Mesenchymal stem cell (in vitro differentiated cells and primary cell): ENCODE results near the gene CYP2A13.

Source experiments
- DNase-seq: peaks from one replicate; pipeline ENCODE4 v3.0.0-alpha.2; 2013
- H2AFZ ChIP-seq: one replicate; pipeline ENCODE4 v1.6.1; 2013; ENCODE audit warnings: low read depth, mild to moderate bottlenecking, control low read depth, inconsistent platforms, low read length, moderate library complexity
- H2AK5ac ChIP-seq: 2 replicates; pipeline ENCODE4 v1.6.1; 2013; ENCODE audit warnings: low read length, moderate library complexity, mild to moderate bottlenecking, inconsistent platforms; ENCODE audit not compliant: severe bottlenecking
- H2BK120ac ChIP-seq: one replicate; pipeline ENCODE4 v1.6.1; 2013; ENCODE audit warnings: low read depth, mild to moderate bottlenecking, inconsistent platforms, low read length, moderate library complexity
- H2BK12ac ChIP-seq, 2 experiments: one replicate each; pipeline ENCODE4 v1.6.1; 2013; ENCODE audit warnings: inconsistent platforms in 2 of 2, low read length in 2 of 2, mild to moderate bottlenecking in 2 of 2, moderate library complexity in 2 of 2, control low read depth in 1 of 2
- H2BK15ac ChIP-seq: one replicate; pipeline ENCODE4 v1.6.1; 2013; ENCODE audit warnings: mild to moderate bottlenecking, low read depth, inconsistent platforms; ENCODE audit not compliant: poor library complexity, severe bottlenecking
- H2BK5ac ChIP-seq: 2 replicates; pipeline ENCODE4 v1.6.1; 2013; ENCODE audit warnings: low read depth, mild to moderate bottlenecking, low read length, control low read depth, inconsistent platforms; ENCODE audit not compliant: poor library complexity, severe bottlenecking
- H3K14ac ChIP-seq, 2 experiments: one replicate each; pipeline ENCODE4 v1.6.1; 2013; ENCODE audit warnings: inconsistent platforms in 2 of 2, low read length in 2 of 2, control low read depth in 1 of 2, mild to moderate bottlenecking in 1 of 2, moderate library complexity in 1 of 2
- H3K18ac ChIP-seq, 2 experiments: one replicate each; pipeline ENCODE4 v1.6.1; 2013; ENCODE audit warnings: inconsistent platforms in 2 of 2, low read length in 2 of 2, control low read depth in 1 of 2, low read depth in 1 of 2, mild to moderate bottlenecking in 1 of 2
- H3K23ac ChIP-seq, 2 experiments: one replicate each; pipeline ENCODE4 v1.6.1; 2013; ENCODE audit warnings: inconsistent platforms in 2 of 2, low read length in 2 of 2, mild to moderate bottlenecking in 2 of 2, moderate library complexity in 2 of 2, control low read depth in 1 of 2
- H3K27ac ChIP-seq: 2 replicates; pipeline ENCODE4 v1.5.1; 2013; ENCODE audit warnings: mild to moderate bottlenecking, moderate library complexity, low read length, control low read depth, inconsistent platforms; ENCODE audit not compliant: poor library complexity, severe bottlenecking
- H3K27me3 ChIP-seq, 2 experiments: 2 replicates each; pipeline versions ENCODE4 v1.6.1 to v1.7.0; 2013; ENCODE audit warnings: low read length in 2 of 2, mild to moderate bottlenecking in 2 of 2, moderate library complexity in 2 of 2, control low read depth in 1 of 2, inconsistent platforms in 1 of 2; ENCODE audit not compliant: control insufficient read depth in 1 of 2, insufficient read depth in 1 of 2
- H3K36me3 ChIP-seq, 2 experiments: 2 replicates each; pipeline versions ENCODE4 v1.6.1 to v1.7.0; 2013; ENCODE audit warnings: low read length in 2 of 2, control low read depth in 1 of 2, inconsistent platforms in 1 of 2, low read depth in 1 of 2, mild to moderate bottlenecking in 1 of 2; ENCODE audit not compliant: insufficient read depth in 2 of 2, control insufficient read depth in 1 of 2
- H3K4ac ChIP-seq, 2 experiments: one replicate each; pipeline ENCODE4 v1.6.1; 2013; ENCODE audit warnings: inconsistent platforms in 2 of 2, low read length in 2 of 2, mild to moderate bottlenecking in 2 of 2, moderate library complexity in 2 of 2, control low read depth in 1 of 2, low read depth in 1 of 2
- H3K4me1 ChIP-seq: 2 replicates; pipeline ENCODE4 v1.6.1; 2013; ENCODE audit warnings: low read depth, low read length, control low read depth; ENCODE audit not compliant: control insufficient read depth, insufficient read depth
- H3K4me2 ChIP-seq: 2 replicates; pipeline ENCODE4 v1.6.1; 2013; ENCODE audit warnings: low read length, mild to moderate bottlenecking, inconsistent platforms; ENCODE audit not compliant: poor library complexity, severe bottlenecking
- H3K4me3 ChIP-seq, 2 experiments: 2 replicates each; pipeline versions ENCODE4 v1.5.1 to v1.7.0; 2013; ENCODE audit warnings: low read length in 2 of 2, mild to moderate bottlenecking in 2 of 2, control low read depth in 1 of 2, low read depth in 1 of 2; ENCODE audit not compliant: insufficient read depth in 1 of 2
- H3K79me1 ChIP-seq: replicated peaks from 2 replicates; pipeline ENCODE4 v1.6.1; 2013; ENCODE audit warnings: mild to moderate bottlenecking, control low read depth, low read length, inconsistent platforms; ENCODE audit not compliant: poor library complexity, severe bottlenecking
- H3K9ac ChIP-seq: 2 replicates; pipeline ENCODE4 v1.7.0; 2013; ENCODE audit warnings: mild to moderate bottlenecking, low read length, moderate library complexity
- H3K9me3 ChIP-seq: 2 replicates; pipeline ENCODE4 v1.7.0; 2013; ENCODE audit warnings: mild to moderate bottlenecking, low read length; ENCODE audit not compliant: control insufficient read depth
- H4K8ac ChIP-seq: one replicate; pipeline ENCODE4 v1.6.1; 2013; ENCODE audit warnings: inconsistent platforms, mild to moderate bottlenecking, low read length, moderate library complexity
- H4K91ac ChIP-seq: one replicate; pipeline ENCODE4 v1.6.1; 2013; ENCODE audit warnings: mild to moderate bottlenecking, low read length, inconsistent platforms
- WGBS: methylation state at CpG from one replicate; pipeline ENCODE4 v1.1.7; 2013; ENCODE audit warnings: mixed read lengths; 5-methylcytosine and 5-hydroxymethylcytosine counted together

CYP2A13 gene

DNA sequence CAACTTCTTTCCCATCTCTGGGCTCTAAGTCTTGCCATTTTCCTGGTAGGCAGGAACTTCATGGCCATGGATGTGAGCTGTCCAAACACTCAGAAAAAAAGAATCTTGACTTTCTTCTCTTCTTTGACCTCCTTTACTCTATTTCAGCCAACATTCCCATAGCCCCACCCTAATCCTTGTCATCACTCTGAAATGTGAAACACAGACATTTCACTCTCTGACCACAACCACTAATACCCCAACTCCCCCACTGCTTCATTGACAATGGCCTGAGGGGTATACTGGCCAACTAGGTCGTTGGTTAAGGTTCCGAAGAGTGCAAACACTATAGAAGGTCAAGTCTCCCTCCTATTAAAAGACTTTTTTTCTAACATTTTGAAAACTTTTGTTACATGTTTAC lies 4.7 kb upstream of the CYP2A13 start:
- Histone ChIP-seq H3K4me3 (no peak overlapping the region), H3K4ac (no peak overlapping the region), H3K27me3 (peaks cover 8 to 13% of the 10 kb centered on the region in 2 experiments), H3K23ac (no peak overlapping the region), H2BK5ac (no peak overlapping the region), H3K4me1 (no peaks in the 10 kb centered on the region), H2BK15ac (no peak overlapping the region), H2BK12ac (no peak overlapping the region), H2BK120ac (no peak overlapping the region), H2AK5ac (no peak overlapping the region), H3K4me2 (no peak overlapping the region), H3K14ac (no peak overlapping the region), H3K36me3 (no peaks in the 10 kb centered on the region), H3K9ac (no peak overlapping the region), H4K8ac (no peak overlapping the region), H3K79me1 (no peaks in the 10 kb centered on the region), H3K18ac (no peak overlapping the region), H2AFZ (no peak overlapping the region), H3K9me3 (peaks cover 5% of the 10 kb centered on the region), H3K27ac (no peak overlapping the region), H4K91ac (no peak overlapping the region)
- no CpG with 5 or more reads among the region's 2 CpGs for WGBS
- no peak for DNase-seq

DNA sequence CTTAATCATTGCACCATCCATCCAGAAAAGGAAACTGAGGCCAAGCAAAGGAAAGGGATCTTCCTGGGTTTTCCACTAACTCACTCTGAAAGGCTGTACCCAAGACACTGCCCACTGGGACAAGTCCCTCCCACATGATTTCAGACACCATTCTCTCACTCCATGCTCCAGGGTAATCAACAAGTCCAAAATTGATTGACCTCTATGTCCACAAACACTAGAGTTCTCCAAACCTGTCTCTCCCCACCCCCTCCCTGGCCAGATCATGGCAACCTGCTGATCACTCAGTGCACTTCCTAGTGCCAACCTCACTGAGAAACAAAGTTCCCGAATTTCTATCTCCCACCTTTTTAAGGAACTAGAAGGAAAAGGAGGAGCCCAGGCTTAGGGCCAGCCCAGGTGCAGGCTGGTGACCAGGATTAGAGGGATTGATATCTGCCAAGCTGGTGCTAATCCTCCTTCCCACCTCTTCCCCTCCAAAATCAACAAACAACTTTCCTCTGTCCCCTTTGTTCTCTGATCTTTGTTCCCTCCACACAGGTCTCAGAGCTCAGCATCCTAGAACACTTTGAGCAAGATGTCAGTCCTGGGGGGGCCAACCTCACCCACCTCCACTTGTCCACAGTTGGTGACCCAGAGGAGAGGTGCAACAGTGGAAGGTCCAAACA lies 2.4 kb upstream of the CYP2A13 start:
- Histone ChIP-seq H2AFZ (no peak overlapping the region), H2BK120ac (no peak overlapping the region), H3K79me1 (no peaks in the 10 kb centered on the region), H3K4ac (no peak overlapping the region), H3K23ac (no peak overlapping the region), H2BK12ac (no peak overlapping the region), H3K14ac (no peak overlapping the region), H2AK5ac (no peak overlapping the region), H4K91ac (no peak overlapping the region), H3K4me1 (peaks cover 2% of the 10 kb centered on the region), H3K27me3 (peaks cover 29 to 32% of the 10 kb centered on the region in 2 experiments), H3K36me3 (no peaks in the 10 kb centered on the region), H3K18ac (no peak overlapping the region), H2BK5ac (no peak overlapping the region), H3K9ac (no peak overlapping the region), H3K4me2 (no peak overlapping the region), H3K9me3 (no peaks in the 10 kb centered on the region), H3K27ac (no peak overlapping the region), H4K8ac (no peak overlapping the region), H3K4me3 (no peak overlapping the region), H2BK15ac (no peak overlapping the region)
- WGBS: no CpG with 5 or more reads among the region's 1 CpG
- DNase-seq: no peak

DNA sequence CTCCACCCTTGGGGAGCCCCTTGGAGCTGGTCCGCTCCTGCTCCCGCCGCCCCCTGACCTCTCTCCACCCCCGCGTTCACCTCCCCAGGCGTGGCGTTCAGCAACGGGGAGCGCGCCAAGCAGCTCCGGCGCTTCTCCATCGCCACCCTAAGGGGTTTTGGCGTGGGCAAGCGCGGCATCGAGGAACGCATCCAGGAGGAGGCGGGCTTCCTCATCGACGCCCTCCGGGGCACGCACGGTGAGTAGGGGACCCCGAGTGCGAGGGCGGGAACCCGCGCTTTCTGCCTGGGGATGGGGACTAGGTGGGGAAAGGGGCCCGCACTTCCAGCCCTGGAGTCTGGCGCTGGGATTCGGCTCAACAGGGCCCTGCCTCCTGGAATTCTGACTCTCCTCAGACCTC lies 1.7 kb downstream of the CYP2A13 start:
- no peaks in the 10 kb centered on the region for H3K9me3 ChIP-seq
- no peak overlapping the region for H3K18ac ChIP-seq
- H3K4me2 ChIP-seq: no peak overlapping the region
- no peak overlapping the region for H2AK5ac ChIP-seq
- H3K36me3 ChIP-seq: no peaks in the 10 kb centered on the region
- no peak overlapping the region for H2BK120ac ChIP-seq
- H3K79me1 ChIP-seq: no peaks in the 10 kb centered on the region
- no peak overlapping the region for H3K9ac ChIP-seq
- no peak overlapping the region for H3K4me3 ChIP-seq
- H3K23ac ChIP-seq: no peak overlapping the region
- DNase-seq: no peak
- H3K27me3 ChIP-seq: peaks cover 32 to 48% of the 10 kb centered on the region in 2 experiments
- H3K4ac ChIP-seq: no peak overlapping the region
- no peak overlapping the region for H2BK5ac ChIP-seq
- H3K4me1 ChIP-seq: peaks cover 2% of the 10 kb centered on the region
- H2AFZ ChIP-seq: no peak overlapping the region
- H2BK12ac ChIP-seq: no peak overlapping the region
- H3K27ac ChIP-seq: no peak overlapping the region
- H2BK15ac ChIP-seq: no peak overlapping the region
- H4K91ac ChIP-seq: no peak overlapping the region
- WGBS: 4% methylated on average over 30 of the region's 32 CpGs
- H4K8ac ChIP-seq: no peak overlapping the region
- H3K14ac ChIP-seq: no peak overlapping the region

DNA sequence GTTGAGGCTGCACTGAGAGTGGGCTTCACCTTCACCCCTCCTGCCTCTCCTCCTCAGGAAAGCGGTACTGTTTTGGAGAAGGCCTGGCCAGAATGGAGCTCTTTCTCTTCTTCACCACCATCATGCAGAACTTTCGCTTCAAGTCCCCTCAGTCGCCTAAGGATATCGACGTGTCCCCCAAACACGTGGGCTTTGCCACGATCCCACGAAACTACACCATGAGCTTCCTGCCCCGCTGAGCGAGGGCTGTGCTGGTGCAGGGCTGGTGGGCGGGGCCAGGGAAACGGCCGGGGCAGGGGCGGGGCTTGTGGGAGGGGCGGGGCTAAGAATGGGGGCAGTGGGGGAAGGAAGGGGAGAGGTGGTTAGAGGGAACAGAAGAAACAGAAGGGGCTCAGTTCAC lies 7.5 kb downstream of the CYP2A13 start:
- H3K27ac ChIP-seq: no peak overlapping the region
- no peak overlapping the region for H2AFZ ChIP-seq
- H3K4me3 ChIP-seq: no peak overlapping the region
- H3K4me1 ChIP-seq: no peaks in the 10 kb centered on the region
- H3K23ac ChIP-seq: no peak overlapping the region
- DNase-seq: no peak
- no peak overlapping the region for H3K18ac ChIP-seq
- H3K79me1 ChIP-seq: no peaks in the 10 kb centered on the region
- no peak overlapping the region for H3K4ac ChIP-seq
- no peak overlapping the region for H2BK5ac ChIP-seq
- no peak overlapping the region for H3K9ac ChIP-seq
- H3K4me2 ChIP-seq: no peak overlapping the region
- H2BK15ac ChIP-seq: no peak overlapping the region
- H3K9me3 ChIP-seq: peaks cover 8% of the 10 kb centered on the region
- WGBS: 61% methylated on average over 15 of the region's 15 CpGs
- peaks cover 0 to 22% of the 10 kb centered on the region in 2 experiments for H3K27me3 ChIP-seq
- H4K8ac ChIP-seq: no peak overlapping the region
- no peak overlapping the region for H2BK120ac ChIP-seq
- no peak overlapping the region for H2AK5ac ChIP-seq
- no peak overlapping the region for H3K14ac ChIP-seq
- no peak overlapping the region for H4K91ac ChIP-seq
- H3K36me3 ChIP-seq: no peaks in the 10 kb centered on the region
- H2BK12ac ChIP-seq: no peak overlapping the region
